Measurements from ENCODE around the gene CNMD.
"Not testable (repeated sequence)": the region's sequence is repeated elsewhere in the genome, so short reads cannot be mapped to it uniquely, and the experiment has no call there.

The CNMD gene

GRCh38 chr13:52743988-52744387 is 4.4 kb upstream of the CNMD start:
- no peak for DNase-seq

DNA sequence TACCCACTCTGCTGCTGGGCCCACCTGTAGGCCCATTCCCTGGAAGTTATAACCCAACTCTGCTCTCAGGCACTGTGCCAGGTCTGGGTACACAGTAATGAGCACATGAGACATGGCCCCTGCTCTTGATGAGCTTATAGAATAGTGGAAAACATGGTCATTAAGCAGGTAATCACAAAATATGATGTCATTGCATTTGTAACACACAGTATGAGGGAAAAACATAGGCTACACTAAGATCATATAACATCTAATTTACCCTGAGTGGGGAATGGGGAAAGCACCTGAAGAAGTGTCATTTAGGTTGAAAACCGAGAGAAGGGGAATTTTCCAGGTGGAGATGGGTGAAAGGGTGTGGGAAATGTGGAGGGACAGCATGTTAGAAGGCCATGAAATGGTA is 3.9 kb upstream of the CNMD start:
- DNase-seq = no peak

DNA sequence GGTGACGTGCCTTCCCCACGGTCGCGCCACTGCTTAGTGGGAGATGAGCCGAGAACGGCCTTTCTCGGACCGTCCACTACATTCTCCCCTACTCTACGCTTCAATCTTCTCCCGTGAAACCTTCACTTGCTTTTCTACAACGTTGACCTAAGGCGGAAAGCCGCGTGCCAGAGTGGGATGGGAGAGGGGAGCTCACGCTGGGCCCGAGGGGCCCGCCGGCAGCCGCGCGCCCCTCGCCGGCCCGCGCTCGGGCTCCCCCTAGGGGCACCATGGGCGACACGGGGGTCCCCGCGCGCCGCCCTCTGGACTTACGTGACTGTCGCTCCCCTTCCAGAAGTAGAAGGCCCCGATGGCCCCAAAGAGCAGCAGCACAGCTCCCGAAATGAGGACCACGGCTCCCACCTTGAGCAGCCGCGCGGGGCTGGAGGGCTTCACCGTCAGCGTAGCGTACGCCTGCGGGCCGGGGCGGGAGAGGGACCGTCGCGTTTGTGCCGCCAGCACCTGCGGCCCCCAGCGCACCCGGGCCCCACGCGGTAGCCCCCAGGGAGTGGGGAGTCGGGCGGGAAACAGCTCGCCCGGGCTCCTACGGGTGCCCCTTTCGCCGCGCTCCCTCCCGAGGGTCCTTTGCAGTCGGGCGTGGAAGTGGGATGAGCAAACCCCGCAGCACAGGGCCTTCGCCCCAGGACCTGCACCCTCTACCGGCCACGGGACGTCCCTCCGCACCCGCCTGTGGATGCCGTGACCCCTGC is 727 bp downstream of the CNMD start:
- DNase-seq = peak in 1 of 2 donors; percentile 33

DNA sequence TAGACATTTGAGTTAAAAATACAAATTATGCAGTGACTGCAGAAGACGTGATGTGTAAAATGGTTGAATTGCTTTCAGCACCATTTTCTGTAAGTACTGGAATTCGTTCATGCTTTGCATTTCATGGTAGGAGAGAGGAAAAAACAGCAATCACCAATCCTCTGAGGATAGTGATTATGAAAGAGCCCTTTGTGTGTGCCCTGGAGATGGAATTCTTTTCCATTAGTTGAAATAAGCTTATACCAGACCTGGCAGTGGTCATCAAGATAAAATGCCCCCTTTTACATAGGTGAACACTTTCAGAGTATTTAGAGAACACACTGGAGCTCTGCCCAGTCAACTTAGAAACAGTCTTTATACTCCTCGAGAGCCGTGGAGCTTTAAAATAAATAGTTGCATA is 1.7 kb downstream of the CNMD start:
- no peak for DNase-seq

- no peak for DNase-seq
These were observed 2.2 kb downstream of the CNMD start for GRCh38 chr13:52737451-52737850.

- DNase-seq = no peak
These were observed 2.7 kb downstream of the CNMD start for GRCh38 chr13:52736891-52737290.

- DNase-seq = no peak
These were observed 5.5 kb downstream of the CNMD start for GRCh38 chr13:52734075-52734623.

GRCh38 chr13:52726258-52726657 is 13.4 kb downstream of the CNMD start:
- DNase-seq = no peak

- DNase-seq = no peak
These were observed 14.3 kb downstream of the CNMD start for GRCh38 chr13:52725302-52725701.

- no peak for DNase-seq
These were observed 16.4 kb downstream of the CNMD start for GRCh38 chr13:52723181-52723580.

- DNase-seq = not testable (repeated sequence)
These were observed 18.3 kb downstream of the CNMD start for GRCh38 chr13:52721356-52721755.

GRCh38 chr13:52720904-52721303 is 18.7 kb downstream of the CNMD start:
- DNase-seq = not testable (repeated sequence)

GRCh38 chr13:52713894-52714293 is 25.7 kb downstream of the CNMD start:
- DNase-seq = peak; percentile 16 to 23

DNA sequence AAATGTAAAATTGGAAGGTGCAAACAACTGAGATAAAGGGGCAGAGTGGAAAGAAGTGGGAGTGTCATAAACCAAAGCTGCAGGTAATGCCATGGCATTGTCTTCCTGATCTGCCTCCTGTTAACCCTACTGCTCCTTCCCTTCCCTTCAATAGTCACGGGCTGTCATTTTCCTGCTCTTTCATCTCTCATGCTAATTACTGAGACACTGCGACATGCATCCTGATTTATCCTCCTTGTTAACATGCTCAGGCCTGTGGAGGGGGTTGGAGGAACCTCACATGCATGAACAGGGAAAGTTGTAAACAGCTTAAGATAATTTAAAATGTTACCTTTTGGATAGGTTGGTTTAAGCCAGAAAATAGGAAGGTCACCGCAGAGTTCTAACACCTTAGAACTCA is 27.2 kb downstream of the CNMD start:
- no peak for DNase-seq

GRCh38 chr13:52711286-52711685 is 28.3 kb downstream of the CNMD start:
- DNase-seq = no peak

- DNase-seq = not testable (repeated sequence)
These were observed 31.4 kb downstream of the CNMD start for GRCh38 chr13:52708266-52708665.

DNA sequence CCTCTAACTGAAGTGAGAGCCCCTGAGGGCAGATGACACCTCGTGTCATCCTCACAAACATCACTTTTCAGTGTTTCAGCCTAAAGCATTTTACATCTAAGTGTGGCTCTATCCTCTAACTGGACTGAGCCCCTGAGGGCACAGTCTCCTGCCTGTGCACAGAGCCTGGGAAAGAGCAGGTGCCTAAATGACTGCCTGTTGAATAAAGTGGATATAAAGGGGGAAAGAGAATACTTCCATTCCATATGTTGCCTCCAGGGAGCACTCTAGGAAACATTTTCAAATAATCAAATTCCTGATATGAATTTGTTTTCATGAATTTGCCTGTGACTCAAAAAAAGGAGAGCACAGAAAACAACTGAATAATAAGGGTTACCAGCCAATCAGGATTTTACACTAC is 32.2 kb downstream of the CNMD start:
- DNase-seq = no peak

GRCh38 chr13:52706081-52706480 is 33.5 kb downstream of the CNMD start:
- no peak for DNase-seq

DNA sequence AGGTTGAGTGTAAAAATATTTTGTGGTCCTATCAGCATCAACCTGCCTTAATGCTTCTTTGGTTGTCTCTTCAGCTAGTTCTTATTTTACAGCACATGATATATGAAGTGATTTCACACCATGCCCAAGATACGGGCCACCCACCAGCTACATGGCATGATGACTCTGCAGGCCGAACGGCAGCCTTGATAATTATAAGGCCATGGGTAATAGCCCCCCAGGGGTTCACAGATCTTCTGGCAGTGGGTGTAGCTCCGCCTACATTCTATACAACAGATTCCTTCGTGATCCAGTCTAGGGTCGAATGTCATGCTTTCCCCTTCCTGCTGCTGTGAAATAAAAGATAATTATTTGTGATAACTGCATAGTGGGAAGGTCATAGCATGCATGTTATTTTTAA is 36.1 kb downstream of the CNMD start:
- DNase-seq = no peak

- DNase-seq = no peak
These were observed 37.7 kb downstream of the CNMD start for GRCh38 chr13:52701728-52702465.

- no peak for DNase-seq
These were observed 43.1 kb downstream of the CNMD start for GRCh38 chr13:52696566-52696965.

GRCh38 chr13:52695856-52696255 is 43.8 kb downstream of the CNMD start:
- no peak for DNase-seq

DNA sequence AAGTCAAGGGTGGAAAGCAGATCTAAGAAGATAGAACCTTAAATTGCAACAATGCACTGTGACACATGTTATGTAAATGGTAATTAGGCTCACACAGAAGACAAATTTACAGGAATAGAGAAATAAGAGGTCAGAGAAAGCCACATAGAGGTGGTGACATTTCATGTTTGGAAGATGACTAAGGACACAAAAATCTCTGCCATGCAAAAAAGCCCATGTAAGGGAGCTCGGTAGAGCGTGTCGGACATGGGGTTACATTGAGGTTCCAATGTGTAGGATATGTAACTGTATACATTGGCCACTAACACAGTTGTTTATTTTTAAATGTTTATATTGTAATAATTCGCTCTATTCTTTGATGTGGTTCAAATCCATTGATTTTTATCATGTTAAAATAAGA is 53.2 kb downstream of the CNMD start:
- no peak for DNase-seq

DNA sequence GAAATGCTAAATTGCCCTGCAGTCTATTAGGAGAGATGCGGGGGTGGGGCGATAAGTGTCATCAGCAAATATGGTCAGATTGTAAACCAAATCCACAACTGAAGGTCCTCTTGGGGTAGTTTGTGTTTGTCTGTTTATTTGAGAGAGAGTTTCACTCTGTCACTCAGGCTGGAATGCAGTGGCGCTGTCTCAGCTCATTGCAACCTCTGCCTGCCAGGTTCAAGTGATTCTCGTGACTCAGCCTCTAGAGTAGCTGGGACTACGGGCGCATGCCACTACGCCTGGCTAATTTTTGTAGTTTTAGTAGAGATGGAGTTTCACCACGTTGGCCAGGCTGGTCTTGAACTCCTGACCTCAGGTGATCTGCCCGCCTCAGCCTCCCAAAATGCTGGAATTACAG is 53.8 kb downstream of the CNMD start:
- not testable (repeated sequence) for DNase-seq

Measured in hippocampal formation (tissue), 2 donors.